MM.1S (cell line): Measurements from ENCODE around the gene GCC2.

Experiments
- CTCF ChIP-seq: fragments of 300-600 bp; sonication (generic); IDR thresholded peaks from 2 replicates; pipeline ENCODE4 v1.5.1; 2016; ENCODE audit warnings: antibody characterized with exemption, low read length, mixed read lengths
- EZH2 ChIP-seq: fragments of 300-600 bp; sonication (generic); optimal IDR thresholded peaks from 2 replicates; pipeline ENCODE3; 2017; ENCODE audit warnings: low read depth, mild to moderate bottlenecking, antibody characterized with exemption, low read length, mixed read lengths

DNA sequence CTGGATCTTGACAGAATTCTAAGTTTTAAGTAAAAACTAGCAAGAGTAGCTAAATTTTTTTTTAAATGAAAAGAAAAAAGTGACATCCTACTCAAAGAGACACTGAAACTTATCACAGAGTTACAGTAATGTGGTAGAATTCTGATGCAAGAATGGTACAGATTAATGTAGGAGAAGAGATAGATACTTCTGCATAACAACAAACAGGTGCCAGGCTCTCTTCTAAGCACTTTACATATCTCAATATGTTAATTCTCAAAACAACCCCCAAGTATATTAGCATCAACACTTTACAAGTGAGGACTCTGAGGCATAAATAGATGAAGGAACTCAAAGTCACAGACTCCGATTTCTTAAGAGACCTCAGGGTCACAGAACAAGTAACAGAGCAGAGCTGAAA, 28.1 kb downstream of the GCC2 start:
- TF ChIP-seq CTCF: no peak
- TF ChIP-seq EZH2: no peak
